HG03039 (cell line): ENCODE measurements around the gene KCNQ2.
"Not testable (repeated sequence)": the region's sequence is repeated elsewhere in the genome, so short reads cannot be mapped to it uniquely, and the experiment has no call there.

Experiments used
- ATAC-seq: cut with Tn5 transposase; IDR thresholded peaks from one replicate; pipeline ENCODE4 v1.9.1; 2021; ENCODE audit warnings: mild to moderate bottlenecking, moderate library complexity; ENCODE audit not compliant: unreplicated experiment

KCNQ2 gene

DNA sequence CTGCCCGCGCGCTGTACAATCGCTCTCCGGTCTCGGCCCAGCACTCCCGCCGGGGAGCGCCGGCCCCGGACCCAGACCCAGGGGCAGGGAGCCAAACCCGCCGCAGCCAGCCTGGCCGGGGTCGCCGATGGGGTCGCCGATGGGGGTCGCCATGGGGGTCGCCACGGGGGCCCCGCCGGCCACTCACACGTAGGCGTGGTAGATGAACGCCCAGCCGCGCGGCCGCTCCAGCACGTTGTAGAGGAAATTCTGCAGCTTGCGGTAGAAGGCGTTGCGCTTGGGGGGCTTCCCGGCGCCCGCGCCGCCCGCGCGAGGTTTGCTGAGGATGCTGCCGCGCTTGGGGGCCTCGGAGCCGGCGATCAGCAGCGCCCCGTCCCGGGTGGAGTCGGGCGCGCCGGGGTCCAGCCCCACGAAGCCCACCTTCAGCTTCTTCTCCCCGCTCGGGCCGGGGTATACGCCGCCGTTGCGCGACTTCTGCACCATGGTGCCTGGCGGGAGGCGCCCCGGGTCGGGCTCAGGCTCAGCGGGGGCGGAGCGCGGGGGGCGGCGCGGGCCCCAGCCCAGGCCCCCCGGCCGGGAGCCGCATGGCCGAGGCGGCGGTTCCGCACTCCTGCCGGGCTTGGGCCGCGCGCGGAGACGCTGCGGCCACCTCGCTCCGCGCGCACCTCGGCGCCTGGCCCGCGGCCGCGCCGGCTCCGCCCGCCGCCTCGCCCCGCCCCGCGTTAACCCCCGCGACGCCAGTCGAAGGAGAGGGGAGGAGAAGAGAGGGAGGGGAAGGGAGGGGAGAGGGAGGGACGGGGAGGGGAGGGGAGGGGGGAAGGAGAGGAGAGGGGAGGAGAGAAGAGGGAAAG, at the start of gene KCNQ2:
Gene KCNQ2, minus strand, starts transcription at position 675 of the 851 bp plus-strand sequence. Its CDS starts 192 bp downstream, at position 483.
- no peak for ATAC-seq

- no peak for ATAC-seq
These were observed 49.1 kb upstream of the KCNQ2 start for GRCh38 chr20:63521602-63522001.

DNA sequence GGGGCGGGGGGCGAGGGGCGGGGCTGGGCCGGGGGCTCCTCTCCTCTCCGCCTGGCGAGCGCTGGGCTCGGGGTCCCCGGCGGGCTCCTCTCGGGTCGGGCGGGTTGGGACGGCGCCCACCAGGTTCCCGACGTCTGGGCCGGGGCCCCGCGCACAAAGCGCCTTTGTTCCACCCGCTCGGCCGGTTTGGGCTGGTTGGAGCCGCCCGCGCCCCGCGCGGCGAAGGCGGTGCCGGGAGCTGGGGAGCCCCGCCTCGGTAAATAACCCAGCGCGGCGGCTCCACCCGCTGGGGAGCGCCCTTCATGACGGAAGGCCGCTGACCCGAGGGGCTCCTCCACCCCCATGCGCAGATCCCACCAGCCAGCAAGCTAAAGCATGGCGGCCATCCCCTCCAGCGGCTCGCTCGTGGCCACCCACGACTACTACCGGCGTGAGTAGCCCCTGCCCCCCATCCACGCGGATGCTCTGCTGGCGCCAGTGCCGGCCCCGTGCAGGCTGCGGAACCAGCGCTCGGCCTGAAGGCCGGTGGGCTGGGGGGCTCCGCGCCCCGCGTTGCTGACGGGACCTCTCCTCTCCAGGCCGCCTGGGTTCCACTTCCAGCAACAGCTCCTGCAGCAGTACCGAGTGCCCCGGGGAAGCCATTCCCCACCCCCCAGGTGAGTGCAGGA, 48.6 kb upstream of the KCNQ2 start:
- ATAC-seq, result peak; percentile 28

DNA sequence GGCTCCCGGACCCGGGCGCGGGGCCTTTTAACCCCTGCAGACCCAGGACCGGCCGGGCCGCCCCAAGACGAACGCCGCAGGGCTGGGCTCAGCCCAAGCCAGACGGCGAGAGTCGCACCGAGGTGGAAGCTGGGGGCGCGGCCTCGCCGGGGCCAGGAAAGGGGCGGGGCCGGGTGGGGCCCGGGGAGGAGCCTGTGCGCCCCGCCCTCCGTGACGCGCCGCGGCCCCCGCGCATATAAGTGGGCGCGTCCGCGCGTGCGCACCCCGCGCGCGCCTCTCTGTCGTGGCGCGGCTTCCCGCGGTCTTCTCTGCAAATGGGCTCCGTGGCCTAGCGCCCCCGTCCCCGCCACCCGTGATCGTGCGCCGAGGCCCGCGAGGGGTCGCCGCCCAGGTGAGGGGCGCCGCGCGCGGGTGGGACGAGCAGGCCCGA, 48.1 kb upstream of the KCNQ2 start, which contains the start of gene PPDPF:
Gene PPDPF, plus strand, starts transcription at position 262 of the 430 bp plus-strand sequence. CDS start 544 bp downstream, outside the sequence.
- ATAC-seq, result peak; percentile 57

GRCh38 chr20:63519668-63520503, 47.4 kb upstream of the KCNQ2 start:
- ATAC-seq, result peak; percentile 29

DNA sequence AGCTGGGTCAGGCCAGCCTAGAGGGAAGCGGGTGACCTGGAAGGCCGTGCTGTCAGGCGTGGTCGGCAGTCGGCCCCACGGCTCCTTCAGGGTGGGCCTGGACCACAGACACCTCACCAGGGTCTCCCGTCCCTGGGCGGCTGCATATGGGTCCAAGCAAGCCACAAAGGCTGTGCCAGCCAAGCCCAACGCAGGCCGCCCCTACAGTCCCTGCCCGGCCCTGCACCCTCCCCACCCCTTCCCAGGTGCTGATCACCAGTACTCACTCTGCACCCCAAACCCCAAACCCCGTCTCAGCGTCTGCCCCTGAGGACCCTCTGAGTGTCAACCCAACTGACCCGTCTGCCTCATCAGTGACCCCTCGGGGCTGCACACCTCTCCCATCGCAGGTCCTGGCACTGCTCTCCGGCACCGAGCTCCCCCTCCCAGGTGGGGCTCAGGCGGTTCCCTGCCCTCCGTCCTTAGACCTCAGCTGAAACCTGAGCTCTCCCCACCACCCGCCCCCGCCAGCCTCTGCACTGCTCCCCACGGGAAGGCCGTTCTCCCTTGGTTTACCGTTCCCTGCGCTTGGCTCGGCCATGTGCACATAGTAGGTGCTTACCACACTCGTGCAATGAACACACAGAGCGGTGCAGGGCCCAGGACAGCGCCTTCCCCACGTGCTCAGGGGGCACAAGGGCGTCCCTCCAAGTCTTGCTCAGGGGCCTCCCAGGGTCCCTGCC, 46.7 kb upstream of the KCNQ2 start:
- ATAC-seq, result no peak

DNA sequence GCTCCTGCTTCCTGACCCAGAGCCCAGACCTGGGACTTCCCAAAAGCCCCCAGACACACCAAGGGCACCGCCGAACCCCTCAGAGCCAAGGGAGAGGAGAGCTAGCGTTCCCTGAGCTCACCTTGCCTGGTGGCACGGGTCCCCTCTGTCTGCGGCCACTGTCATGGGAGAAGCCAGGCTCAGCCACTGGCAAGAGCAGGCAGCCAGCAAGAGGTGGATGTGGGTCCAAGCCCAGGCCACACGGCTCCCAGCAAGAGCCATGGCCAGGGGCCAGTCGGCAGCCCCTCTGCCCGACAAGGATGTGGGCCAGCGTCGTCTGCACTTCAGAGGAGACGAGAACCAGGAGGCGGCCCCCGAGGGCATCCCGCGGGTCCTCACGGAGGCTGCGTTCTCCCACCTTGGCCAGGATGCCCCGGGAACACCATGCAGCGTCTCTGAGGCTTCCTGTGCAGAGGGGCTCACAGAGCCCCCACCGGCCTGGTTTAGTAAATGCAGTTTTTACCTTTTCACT, 46.0 kb upstream of the KCNQ2 start:
- ATAC-seq, result no peak

DNA sequence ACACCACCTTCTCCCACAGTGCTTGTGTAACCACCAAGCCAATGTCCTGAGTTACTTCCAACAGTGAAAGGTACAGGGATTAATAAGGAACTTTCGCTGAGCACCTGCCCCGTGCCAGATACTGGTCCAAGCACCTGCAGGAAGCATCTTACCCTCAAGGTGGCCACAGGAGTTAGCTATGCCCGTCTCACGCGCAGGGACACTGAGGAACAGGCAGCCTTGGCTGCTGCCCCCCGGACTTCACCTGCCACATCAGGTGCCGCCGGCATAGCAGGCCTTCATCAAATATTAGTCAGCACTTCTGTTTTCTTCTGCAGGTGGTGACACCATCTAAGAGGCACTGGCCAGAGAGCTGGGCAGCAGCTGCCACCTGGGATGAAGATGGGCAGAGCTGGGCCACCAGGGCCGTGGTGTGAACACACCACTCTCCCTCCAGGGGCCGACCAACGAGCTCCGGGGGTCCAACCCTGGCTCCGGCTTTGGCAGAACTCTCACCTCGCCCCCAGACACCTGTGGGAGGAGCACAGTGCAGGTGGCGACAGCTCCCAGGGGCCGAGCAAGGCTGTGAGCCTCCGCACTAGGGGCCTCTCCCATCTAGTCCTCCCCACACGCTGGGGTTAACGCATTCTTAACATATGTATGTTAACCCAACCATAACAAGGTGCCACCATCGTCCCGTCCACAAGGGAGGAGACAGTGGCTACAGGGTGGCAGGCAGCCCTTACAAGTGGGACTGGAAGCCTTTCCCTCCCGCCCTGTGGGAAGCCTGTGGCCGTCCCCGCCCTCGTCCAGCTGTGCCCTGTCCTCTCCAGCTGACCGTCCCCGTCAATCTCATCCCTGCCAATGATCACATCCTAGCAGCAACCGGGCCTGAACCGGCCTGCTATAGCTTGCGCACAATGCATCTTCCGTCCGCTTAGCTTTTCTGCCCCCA, 45.2 kb upstream of the KCNQ2 start:
- ATAC-seq, result no peak

- ATAC-seq, result not testable (repeated sequence)
These were observed 42.1 kb upstream of the KCNQ2 start for GRCh38 chr20:63514520-63514919.

- no peak for ATAC-seq
These were observed 40.8 kb upstream of the KCNQ2 start for GRCh38 chr20:63513207-63513606.

DNA sequence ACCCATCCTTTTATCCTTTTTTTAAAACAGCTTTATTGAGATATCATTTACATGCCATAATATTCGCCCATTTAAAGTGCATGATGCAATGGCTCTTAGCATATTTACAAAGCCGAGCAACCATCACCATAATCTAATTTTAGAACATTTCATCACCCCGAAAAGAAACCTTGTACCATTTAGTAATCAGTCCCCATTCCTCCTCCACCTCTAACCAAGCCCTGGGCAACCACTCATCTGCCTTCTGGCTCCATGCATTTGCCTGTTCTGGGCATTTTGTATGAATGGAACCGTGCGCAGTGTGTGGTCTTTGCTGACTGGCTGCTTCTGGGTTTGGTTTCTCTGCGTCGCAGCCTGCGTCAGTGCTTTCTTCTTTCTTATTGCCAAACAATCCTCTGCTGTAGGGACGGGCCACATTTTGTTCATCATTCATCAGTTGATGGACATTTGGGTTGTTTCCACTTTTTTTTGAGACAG, 36.7 kb upstream of the KCNQ2 start:
- no peak for ATAC-seq

GRCh38 chr20:63508072-63508768, 35.8 kb upstream of the KCNQ2 start:
- ATAC-seq, result no peak

- ATAC-seq, result no peak
These were observed 34.8 kb upstream of the KCNQ2 start for GRCh38 chr20:63507083-63507743.

DNA sequence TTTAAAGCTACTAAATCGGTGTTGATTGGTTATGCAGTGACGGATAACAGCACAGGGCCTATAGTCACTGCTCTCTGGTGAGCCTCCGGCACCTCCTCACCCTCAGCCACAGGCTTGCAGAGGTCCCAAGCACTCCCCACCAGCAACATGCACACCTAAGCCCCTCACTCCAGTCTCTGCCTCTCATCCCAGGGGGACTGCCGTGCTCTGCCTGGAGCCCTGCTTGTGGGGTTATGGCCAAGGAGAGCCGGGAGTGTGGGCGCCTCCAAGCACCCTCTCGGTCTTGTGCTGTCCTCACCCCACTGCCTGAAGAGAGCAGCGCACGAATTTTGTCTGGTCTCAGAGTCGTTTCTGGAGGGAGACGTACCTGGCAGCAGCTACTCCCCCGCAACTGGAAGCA, 33.3 kb upstream of the KCNQ2 start:
- ATAC-seq, result no peak

DNA sequence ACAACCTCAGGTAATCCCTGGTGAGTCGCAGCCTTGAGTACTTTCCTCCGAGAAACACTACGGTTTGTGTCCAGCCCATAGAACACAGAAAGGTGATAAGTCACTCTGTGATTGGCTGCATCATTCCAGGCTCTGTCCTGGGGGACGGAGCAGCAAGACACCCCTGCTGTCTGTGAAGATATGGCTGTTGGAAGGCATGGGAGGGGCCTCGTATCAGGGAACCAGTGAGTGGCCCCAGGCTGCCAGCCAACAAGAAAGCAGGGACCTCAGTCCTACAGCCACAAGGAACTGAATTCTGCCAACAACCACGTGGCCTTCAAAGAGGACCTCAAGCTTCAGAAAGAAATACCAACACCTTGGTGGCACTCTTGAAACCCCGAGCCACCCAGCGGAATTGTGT, 32.8 kb upstream of the KCNQ2 start:
- no peak for ATAC-seq

DNA sequence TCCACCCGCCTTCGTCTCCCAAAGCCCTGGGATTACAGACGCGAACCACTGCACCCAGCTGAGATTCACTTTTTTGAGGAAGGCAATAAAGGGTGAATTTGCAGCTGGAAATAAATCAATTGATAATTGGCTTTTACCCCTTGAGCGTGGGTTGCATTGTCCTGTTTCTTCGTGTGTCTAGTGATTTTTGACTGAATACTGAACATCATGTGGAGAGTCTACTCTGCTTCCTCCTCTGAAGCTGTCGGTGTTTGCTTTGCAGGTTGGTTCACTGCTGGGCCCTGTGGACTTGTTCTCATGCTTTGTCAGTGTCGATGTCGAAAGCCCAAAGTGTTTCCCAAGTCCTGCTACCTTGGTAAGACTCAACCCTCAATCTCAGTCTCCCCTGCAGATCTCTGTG, 32.2 kb upstream of the KCNQ2 start:
- no peak for ATAC-seq

DNA sequence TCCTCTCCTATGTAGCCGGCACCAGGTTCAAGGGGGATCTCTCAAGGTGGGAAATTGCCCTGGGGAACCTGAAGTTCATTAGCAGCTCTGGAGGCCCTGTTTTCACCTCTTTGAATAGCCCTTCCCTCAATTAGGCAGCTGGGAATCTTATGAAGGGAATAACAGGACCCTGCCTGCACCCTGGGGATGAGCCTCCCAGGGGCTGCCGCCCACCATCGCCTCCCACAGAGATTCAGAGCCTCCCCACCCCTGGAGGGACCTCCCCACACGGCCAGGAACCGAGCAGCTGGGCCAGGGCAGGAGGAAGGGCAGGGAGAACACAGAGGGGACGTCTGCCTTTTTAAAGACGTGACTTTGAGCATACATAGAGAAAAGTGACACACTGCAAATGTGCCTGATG, 31.1 kb upstream of the KCNQ2 start:
- ATAC-seq, result no peak

DNA sequence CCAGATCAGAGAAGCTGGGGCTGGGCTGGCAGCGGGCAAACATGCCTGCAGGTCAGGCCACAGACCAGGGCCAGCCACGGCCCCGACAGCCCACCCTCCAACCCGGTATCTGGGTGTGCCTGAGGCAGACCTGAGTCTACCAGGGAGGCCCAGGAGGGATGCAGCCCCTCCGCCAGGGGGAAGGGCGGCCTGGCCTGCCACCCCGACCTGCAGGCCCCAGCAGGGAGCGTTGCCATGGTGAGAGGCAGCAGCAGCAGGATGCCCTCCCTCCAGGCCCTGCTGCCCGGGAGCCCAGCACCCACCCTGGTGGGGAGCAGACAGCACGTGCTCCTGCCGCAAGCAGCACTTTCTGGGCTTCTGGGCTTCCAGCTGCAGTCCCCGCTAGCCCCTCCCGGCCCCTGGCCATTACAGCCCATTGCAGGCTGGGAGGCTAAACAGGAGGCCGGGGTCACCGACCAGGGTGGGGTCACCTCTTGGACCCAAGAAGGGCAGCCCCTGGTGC, 30.3 kb upstream of the KCNQ2 start:
- no peak for ATAC-seq
